Right ventricle myocardium superior (tissue), 1 donor: ENCODE measurements around the gene DLX3. TPM values are rescaled to one million over a fixed set of nuclear protein-coding genes. Genes with fewer than 3 reads are reported as not detected.

Experiments used
- ATAC-seq: fragments of 200-7000 bp; cut with Tn5 transposase; one replicate; pipeline ENCODE4 v1.9.1; 2020; ENCODE audit warnings: mild to moderate bottlenecking; ENCODE audit not compliant: poor library complexity
- DNase-seq: peaks from one replicate; pipeline ENCODE4 v3.0.0-alpha.2; 2020
- intact Hi-C: fragments of 100-400 bp; cut with DNase I; formaldehyde crosslinking; loops from one replicate; pipeline ENCODE4 v1.11.2; 2022
- total RNA-seq: library from RNA; stranded (reverse); fragmentation: NEBNext Ultra II Directional; extraction: Animal tissue kit (Norgen Biotek cat#: 25700); gene quantifications from one replicate; pipeline ENCODE4 v1.2.1, GENCODE V29; 2021
- donor health status: DM: no; HTN: yes; CAD: no; lungs with severe emphysema.

The DLX3 gene
- total RNA-seq, 1 donor from 2014 or later, result not detected

DNA sequence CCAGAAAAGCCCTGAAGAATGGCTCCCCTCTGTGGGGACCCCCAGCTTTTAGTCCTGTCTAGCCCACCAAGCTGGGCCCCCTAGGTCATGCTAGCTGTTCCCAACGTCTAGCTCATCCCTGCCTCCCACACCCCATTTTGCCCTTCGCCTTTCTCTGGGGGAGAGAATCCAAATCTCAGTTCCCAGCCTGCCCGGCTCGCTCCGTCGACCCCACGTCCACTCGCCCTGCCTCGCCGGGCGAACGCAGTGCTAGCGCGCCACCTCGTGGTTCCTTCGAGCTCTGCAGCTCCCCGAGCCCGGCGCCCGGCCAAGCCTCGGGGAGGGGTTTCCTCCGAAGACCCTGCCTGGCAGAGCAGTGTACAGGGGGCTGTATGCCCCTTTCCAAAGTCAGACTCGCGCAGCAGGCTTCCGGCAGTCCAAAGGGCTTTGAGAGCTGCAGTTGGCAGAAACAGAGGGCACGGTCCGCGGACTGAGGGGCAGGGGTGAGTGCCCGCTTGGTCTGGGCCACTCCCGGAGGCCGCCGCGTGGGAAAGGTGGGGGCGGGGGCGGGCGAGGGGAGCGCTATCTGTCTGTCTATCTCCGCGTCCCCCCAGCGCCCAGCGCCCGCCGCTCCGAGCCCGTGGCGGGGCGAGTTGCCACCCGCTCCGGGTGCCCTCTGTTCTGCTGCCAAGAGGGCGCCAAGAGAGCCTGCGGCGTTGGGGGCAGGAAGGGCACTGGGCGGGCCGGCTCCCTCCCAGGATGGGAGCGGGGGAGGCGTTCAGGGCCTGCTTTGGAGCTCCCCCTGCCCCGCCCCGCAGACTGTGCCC, 1.7 kb upstream of the DLX3 start:
- ATAC-seq (peak; percentile 72), DNase-seq (peak; percentile 76)
- intact Hi-C loops, result loop anchor here (2.0 to 10.0 kb wide), 3 partner anchors 114 to 440 kb away; partner anchors contain the start of gene SLC35B1

- intact Hi-C loops, result loop anchor here (2.0 to 10.0 kb wide), 3 partner anchors 114 to 439 kb away; partner anchors contain the start of gene SLC35B1
- DNase-seq (no peak), ATAC-seq (no peak)
These were observed 1.1 kb upstream of the DLX3 start for GRCh38 chr17:49996121-49996494.

DNA sequence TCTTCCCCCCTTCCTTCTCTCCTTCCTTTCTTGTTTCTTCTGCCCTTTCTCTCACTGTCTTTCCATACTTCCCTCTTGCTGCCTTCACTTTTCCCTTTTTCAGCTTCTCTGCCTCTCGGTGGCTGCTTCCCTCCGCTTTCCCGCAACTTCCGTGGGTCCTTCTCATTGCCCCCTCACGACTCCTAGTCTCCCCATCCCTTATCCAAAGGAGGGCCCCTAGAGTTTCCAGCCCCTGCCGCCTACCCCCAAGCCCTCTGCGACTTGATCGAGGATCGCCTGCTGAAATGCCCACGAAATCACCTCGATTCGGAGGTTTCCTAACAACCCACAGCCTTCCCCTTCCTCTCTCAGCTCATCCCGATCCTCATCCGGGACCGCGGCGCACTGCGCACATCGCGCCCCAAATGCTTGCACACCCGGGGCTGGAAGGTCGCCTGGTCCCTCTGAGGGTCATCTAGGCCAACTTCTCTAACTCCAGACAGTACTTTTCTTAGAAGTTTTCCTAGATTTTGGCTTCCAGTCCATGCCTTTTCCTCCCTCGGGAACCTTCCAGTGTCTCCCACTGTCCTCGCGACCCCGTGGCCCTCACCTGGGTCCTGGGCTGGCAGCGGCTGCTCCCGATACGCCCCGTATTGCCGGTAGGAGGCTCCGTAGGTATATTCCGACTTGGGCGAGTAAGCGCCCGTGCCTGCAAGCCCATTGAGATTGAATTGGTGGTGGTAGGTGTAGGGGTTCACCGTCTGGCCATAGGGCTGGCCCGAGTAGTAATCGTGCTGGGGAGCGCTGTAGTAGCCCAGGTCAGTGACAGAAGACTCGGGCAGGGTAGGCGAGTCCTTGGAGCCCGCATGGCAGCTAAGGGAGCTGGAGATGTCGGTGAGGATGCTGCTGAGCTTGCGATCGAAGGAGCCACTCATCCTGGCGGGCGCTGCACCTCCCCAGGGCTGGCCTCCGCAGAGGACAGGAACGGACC, 654 bp downstream of the DLX3 start:
- no peak for DNase-seq
- intact Hi-C loops, result loop anchor here (5.0 to 10.0 kb wide), 2 partner anchors 112 to 290 kb away; partner anchors contain the start of gene SLC35B1
- ATAC-seq, result no peak

DNA sequence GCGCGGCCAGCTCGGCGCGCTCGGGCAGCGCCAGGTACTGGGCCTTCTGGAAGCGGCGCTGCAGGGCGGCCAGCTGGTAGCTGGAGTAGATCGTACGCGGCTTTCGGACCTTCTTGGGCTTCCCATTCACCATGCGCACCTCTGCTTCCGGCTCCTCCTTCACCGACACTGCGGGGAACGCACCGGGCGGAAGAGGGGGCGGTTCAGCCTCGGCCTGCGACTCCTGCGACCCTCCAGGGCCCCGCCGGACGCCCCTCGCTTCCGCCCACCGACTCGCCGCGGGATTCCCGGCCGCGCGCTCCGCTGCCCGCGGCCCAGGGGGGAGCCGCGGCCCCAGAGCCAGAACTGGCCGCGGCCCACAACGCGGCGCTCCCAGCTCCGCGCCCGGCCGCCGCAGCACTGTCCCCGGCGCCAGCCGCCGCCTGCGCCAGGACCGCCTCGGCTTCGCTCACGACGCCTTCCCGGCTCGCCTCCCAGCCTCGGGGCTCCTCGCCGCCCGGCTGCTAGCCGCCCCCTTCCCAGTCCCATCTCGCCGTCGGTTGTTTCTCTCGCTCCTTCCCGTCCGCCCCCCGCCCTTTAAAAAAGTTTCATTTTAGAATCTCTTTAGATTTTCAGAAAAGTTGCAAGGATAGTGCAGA, 1.5 kb downstream of the DLX3 start:
- ATAC-seq (peak; percentile 51), DNase-seq (no peak)
- intact Hi-C loops, result loop anchor here (10.0 kb wide), 1 partner anchor 289 kb away; the partner anchor contains the start of gene SLC35B1

GRCh38 chr17:49992933-49993422, 2.0 kb downstream of the DLX3 start:
- ATAC-seq (no peak), DNase-seq (no peak)
- intact Hi-C loops, result loop anchor here (10.0 kb wide), 1 partner anchor 288 kb away; the partner anchor contains the start of gene SLC35B1

GRCh38 chr17:49992191-49992932, 2.7 kb downstream of the DLX3 start:
- intact Hi-C loops, result loop anchor here (10.0 kb wide), 1 partner anchor 288 kb away; the partner anchor contains the start of gene SLC35B1

DNA sequence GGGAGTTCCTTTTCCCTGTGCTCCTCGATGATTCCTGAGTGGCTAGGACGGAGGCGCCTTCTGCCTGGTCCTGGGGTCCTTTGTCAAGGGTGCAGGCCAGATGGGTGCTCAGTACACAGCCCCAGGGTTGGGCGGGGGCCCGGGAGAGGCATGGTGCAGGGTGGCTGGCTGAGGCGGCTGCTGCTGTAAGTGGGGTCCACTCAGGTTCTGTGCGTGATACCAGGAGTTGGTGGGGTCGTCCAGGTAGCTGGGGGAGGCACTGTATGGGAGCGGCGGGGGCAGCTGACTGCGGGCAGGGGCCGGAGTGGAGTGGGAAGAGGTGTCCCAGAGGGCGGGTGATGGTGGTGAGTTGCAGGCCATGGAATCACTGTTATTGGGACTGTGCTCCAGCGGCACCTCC, 3.6 kb downstream of the DLX3 start:
- DNase-seq, result no peak
- ATAC-seq, result no peak

More at GRCh38 chr17:49992191-49992932, 2.7 kb downstream of the DLX3 start:
- ATAC-seq (no peak), DNase-seq (no peak)

GRCh38 chr17:49990921-49991320, 4.1 kb downstream of the DLX3 start:
- ATAC-seq (no peak), DNase-seq (no peak)
- intact Hi-C loops, result loop anchor here (10.0 kb wide), 1 partner anchor 286 kb away; the partner anchor contains the start of gene SLC35B1

More for the DNA sequence above, 3.6 kb downstream of the DLX3 start:
- intact Hi-C loops, result loop anchor here (10.0 kb wide), 1 partner anchor 287 kb away; the partner anchor contains the start of gene SLC35B1

DNA sequence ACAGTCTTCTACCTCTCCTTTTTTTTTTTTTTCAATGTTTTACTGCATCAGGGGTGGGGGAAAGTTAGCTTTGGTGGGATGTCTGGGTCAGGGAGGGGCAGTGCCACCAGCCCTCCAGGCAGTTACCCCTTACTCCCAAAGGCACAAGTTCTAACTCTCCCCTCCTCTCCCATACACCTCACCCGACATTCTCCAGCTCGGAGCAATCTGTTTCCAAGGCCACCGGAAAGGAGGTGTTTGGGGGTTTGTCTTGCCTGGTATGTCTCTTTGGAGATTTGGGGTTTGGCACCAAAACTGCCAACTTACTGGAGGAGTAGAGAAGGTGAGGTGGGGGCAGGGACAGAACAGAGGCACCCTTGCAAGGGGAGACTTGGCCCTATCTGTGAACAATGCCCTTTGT, 4.7 kb downstream of the DLX3 start:
- DNase-seq, result no peak
- ATAC-seq, result no peak
- intact Hi-C loops, result loop anchor here (10.0 kb wide), 1 partner anchor 286 kb away; the partner anchor contains the start of gene SLC35B1

DNA sequence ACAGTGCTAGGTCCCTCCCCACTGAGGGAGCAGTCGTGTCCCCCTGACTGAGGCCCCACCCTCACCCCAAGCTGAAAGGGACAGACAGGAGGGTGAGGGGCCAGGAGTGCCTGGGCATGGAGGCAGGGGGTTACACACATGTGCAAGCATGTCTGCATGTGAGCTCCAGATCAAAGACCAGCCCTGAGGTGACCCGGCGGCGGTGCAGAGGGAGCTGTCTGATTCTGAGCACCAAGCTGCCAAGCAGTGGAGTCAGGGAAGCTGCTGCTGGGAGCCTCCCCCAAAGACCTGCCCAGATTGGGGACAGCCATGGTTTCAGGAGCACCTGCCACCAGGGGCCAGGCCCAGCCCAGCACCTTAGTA, 5.5 kb downstream of the DLX3 start:
- ATAC-seq (no peak), DNase-seq (no peak)
- intact Hi-C loops, result no loop called here

DNA sequence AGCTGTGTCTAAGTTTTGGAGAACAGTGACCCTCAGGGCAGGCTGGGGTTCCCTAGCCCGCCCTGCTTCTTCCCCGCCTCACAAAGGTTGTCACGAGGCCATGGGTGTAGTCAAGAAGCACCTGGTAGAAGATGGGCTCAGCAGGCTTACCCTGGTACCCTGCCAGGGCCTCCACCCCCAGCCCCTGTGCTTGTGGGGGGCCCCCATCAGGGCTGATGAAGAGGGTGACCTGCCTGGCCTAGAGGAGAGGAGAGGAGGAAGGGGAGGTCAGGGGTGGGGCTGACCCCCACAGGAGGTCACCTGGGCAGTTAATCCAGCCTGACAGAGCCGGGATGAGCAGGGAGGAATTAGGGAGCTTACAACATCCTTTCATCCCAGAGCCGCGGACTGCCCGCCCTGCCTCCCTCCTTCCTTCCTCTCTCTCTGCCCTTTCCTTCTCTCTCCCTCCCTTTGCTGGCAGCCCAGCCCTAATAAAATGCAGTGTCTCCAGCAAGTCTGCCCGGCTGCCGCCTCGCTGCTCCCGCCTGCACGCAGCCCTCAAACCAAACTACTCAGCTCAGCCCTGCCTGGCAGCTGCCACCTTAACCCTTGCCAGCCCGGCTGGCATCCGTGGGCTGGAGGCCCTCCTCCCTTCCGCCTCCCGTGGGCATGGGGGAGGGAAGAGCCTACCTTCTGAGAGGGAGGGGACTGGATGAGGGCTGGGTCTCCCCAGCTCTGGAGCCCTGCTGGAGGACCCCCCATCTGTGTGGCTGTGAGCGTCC, 7.2 kb downstream of the DLX3 start:
- intact Hi-C loops, result no loop called here
- no peak for DNase-seq
- ATAC-seq, result no peak

GRCh38 chr17:49987290-49987585, 7.8 kb downstream of the DLX3 start:
- no peak for DNase-seq
- intact Hi-C loops, result no loop called here
- ATAC-seq, result no peak

- intact Hi-C loops, result no loop called here
- DNase-seq, result no peak
- no peak for ATAC-seq
These were observed 8.4 kb downstream of the DLX3 start for GRCh38 chr17:49986396-49987289.

- DNase-seq (no peak), ATAC-seq (no peak)
- intact Hi-C loops, result no loop called here
These were observed 9.6 kb downstream of the DLX3 start for GRCh38 chr17:49985310-49985990.

DNA sequence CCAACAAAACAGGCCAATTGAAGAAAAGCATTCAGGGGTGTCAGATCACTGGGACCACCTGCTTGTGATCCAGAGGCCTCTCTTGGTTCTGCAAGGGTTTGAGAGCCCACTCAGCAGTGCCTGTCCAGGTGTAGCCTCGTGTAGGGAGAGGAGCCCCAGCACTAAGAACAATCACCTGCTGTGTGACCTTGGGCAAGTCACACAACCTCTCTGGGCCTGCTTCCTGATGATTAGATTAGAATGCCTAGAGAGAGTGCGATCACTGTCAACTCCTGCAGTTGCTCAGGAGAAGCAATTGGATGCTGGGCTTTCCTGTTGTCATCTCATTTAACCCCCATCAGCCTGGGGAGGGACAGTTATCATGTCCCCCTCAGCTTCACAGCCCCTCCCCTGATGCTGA, 10.2 kb downstream of the DLX3 start:
- DNase-seq, result no peak
- intact Hi-C loops, result no loop called here
- no peak for ATAC-seq

GRCh38 chr17:49984283-49984682, 10.7 kb downstream of the DLX3 start:
- ATAC-seq (no peak), DNase-seq (no peak)
- intact Hi-C loops, result no loop called here
